Chondrocyte (in vitro differentiated cells): ENCODE data around the gene RAI1. TPM values are rescaled to one million over a fixed set of nuclear protein-coding genes. Genes with fewer than 3 reads are reported as not detected.
"Not testable (repeated sequence)": the region's sequence is repeated elsewhere in the genome, so short reads cannot be mapped to it uniquely, and the experiment has no call there.

Source experiments
- DNase-seq: peaks from one replicate; pipeline ENCODE4 v3.0.0; 2021; ENCODE audit warnings: mixed read lengths, low spot score
- H3K27ac Mint-ChIP-seq: one replicate; pipeline ENCODE4 v1.8.0; 2021; ENCODE audit warnings: mild to moderate bottlenecking, moderate library complexity, mixed read lengths; ENCODE audit not compliant: unreplicated experiment
- H3K27me3 Mint-ChIP-seq: 2 replicates; pipeline ENCODE4 v1.8.0; 2021; ENCODE audit warnings: low read depth, mixed read lengths
- H3K36me3 Mint-ChIP-seq: 2 replicates; pipeline ENCODE4 v1.8.0; 2021; ENCODE audit warnings: low read depth, mixed read lengths
- H3K4me1 Mint-ChIP-seq: 2 replicates; pipeline ENCODE4 v1.8.0; 2021; ENCODE audit warnings: low read depth, mild to moderate bottlenecking, mixed read lengths
- H3K4me3 Mint-ChIP-seq: one replicate; pipeline ENCODE4 v1.8.0; 2021; ENCODE audit warnings: mild to moderate bottlenecking, moderate library complexity, mixed read lengths; ENCODE audit not compliant: unreplicated experiment
- H3K9me3 Mint-ChIP-seq: 2 replicates; pipeline ENCODE4 v1.8.0; 2021; ENCODE audit warnings: low read depth, mixed read lengths
- CTCF ChIP-seq: fragments of 200-600 bp; sonication (generic); IDR thresholded peaks from 2 replicates; pipeline ENCODE4 v1.5.0; 2021; ENCODE audit warnings: antibody characterized with exemption, mild to moderate bottlenecking, moderate library complexity
- total RNA-seq: library from RNA; stranded (reverse); gene quantifications from 3 replicates; pipeline ENCODE4 v1.2.1, GENCODE V29; 2021

Gene RAI1
- total RNA-seq, 1 donor from 2014 or later, result 28.7 TPM

GRCh38 chr17:17675925-17676534 is 5.2 kb upstream of the RAI1 start:
- no peaks in the 10 kb centered on the region for H3K9me3 Mint-ChIP-seq
- H3K4me3 Mint-ChIP-seq, result no peak overlapping the region
- H3K27ac Mint-ChIP-seq, result no peak overlapping the region
- TF ChIP-seq CTCF, result no peak
- peaks cover 14% of the 10 kb centered on the region for H3K4me1 Mint-ChIP-seq
- no peaks in the 10 kb centered on the region for H3K36me3 Mint-ChIP-seq
- H3K27me3 Mint-ChIP-seq, result peaks cover 4% of the 10 kb centered on the region
- DNase-seq, result no peak

- no peaks in the 10 kb centered on the region for H3K9me3 Mint-ChIP-seq
- no peak for DNase-seq
- no peaks in the 10 kb centered on the region for H3K36me3 Mint-ChIP-seq
- TF ChIP-seq CTCF, result no peak
- peaks cover 4% of the 10 kb centered on the region for H3K27me3 Mint-ChIP-seq
- H3K27ac Mint-ChIP-seq, result no peak overlapping the region
- H3K4me1 Mint-ChIP-seq, result peaks cover 14% of the 10 kb centered on the region
- no peak overlapping the region for H3K4me3 Mint-ChIP-seq
These were observed 4.5 kb upstream of the RAI1 start for GRCh38 chr17:17676752-17677151.

- TF ChIP-seq CTCF, result no peak
- DNase-seq, result no peak
- H3K27ac Mint-ChIP-seq, result no peak overlapping the region
- peaks cover 13% of the 10 kb centered on the region for H3K4me1 Mint-ChIP-seq
- no peaks in the 10 kb centered on the region for H3K9me3 Mint-ChIP-seq
- no peak overlapping the region for H3K4me3 Mint-ChIP-seq
- H3K36me3 Mint-ChIP-seq, result no peaks in the 10 kb centered on the region
- H3K27me3 Mint-ChIP-seq, result peaks cover 4% of the 10 kb centered on the region
These were observed 3.8 kb upstream of the RAI1 start for GRCh38 chr17:17677299-17678040.

GRCh38 chr17:17678063-17678699 is 3.1 kb upstream of the RAI1 start:
- not testable (repeated sequence) for H3K27me3 Mint-ChIP-seq, H3K4me3 Mint-ChIP-seq, DNase-seq, H3K27ac Mint-ChIP-seq, H3K9me3 Mint-ChIP-seq, H3K36me3 Mint-ChIP-seq
- H3K4me1 Mint-ChIP-seq, result peaks cover 12% of the 10 kb centered on the region

GRCh38 chr17:17679243-17679642 is 2.0 kb upstream of the RAI1 start:
- Mint-ChIP-seq H3K4me3 (no peak overlapping the region), H3K36me3 (no peaks in the 10 kb centered on the region), H3K9me3 (no peaks in the 10 kb centered on the region), H3K27ac (no peak overlapping the region), H3K4me1 (peaks cover 22% of the 10 kb centered on the region), H3K27me3 (peaks cover 4% of the 10 kb centered on the region)
- DNase-seq, result no peak
- TF ChIP-seq CTCF, result no peak
